Panc1 (cell line): ENCODE results near the gene NFIC. TPM values are rescaled to one million over a fixed set of nuclear protein-coding genes. Genes with fewer than 3 reads are reported as not detected.
"Not testable (repeated sequence)": the region's sequence is repeated elsewhere in the genome, so short reads cannot be mapped to it uniquely, and the experiment has no call there.

Experiments
- ATAC-seq: fragments of 200-7000 bp; cut with Tn5 transposase; 2 replicates; pipeline ENCODE4 v1.9.1; 2020; ENCODE audit warnings: mild to moderate bottlenecking, moderate library complexity
- BruUV-seq: library from RNA; stranded (reverse); fragments of 400-500 nt; replicated peaks from 2 replicates; lab custom pipeline; 2021; lab: Mats Ljungman, UMichigan
- CTCF ChIA-PET: fragments of 300-600 bp; sonication (Branson Sonifier 250); formaldehyde crosslinking; loops from one replicate; lab custom pipeline; 2022; ENCODE audit warnings: antibody characterized with exemption; lab: Charles Lee
- POLR2A ChIA-PET: fragments of 300-600 bp; sonication (Branson Sonifier 250); formaldehyde crosslinking; loops from one replicate; lab custom pipeline; 2022; ENCODE audit warnings: antibody characterized with exemption; lab: Charles Lee
- DNase-seq: peaks from one replicate; pipeline ENCODE4 v3.0.0-alpha.2; 2010; ENCODE audit warnings: low read depth, low spot score
- H3K27ac ChIP-seq: 2 replicates; pipeline ENCODE4 v1.5.1; 2011; ENCODE audit warnings: mild to moderate bottlenecking, low read length, inconsistent platforms
- H3K27me3 ChIP-seq: fragments of 200-500 bp; sonication (Bioruptor generic); 2 replicates; pipeline ENCODE4 v1.6.0; 2014; ENCODE audit warnings: low read length, inconsistent platforms; ENCODE audit not compliant: control insufficient read depth, insufficient read depth
- H3K36me3 ChIP-seq: fragments of 200-500 bp; sonication (Bioruptor generic); 2 replicates; pipeline ENCODE4 v1.5.1; 2014; ENCODE audit warnings: inconsistent platforms, mild to moderate bottlenecking, low read length, moderate library complexity; ENCODE audit not compliant: control insufficient read depth, insufficient read depth
- H3K4me1 ChIP-seq: 2 replicates; pipeline ENCODE4 v1.5.1; 2011; ENCODE audit warnings: inconsistent platforms, mild to moderate bottlenecking, low read length, moderate library complexity; ENCODE audit not compliant: control insufficient read depth, insufficient read depth
- H3K4me3 ChIP-seq, 2 experiments: 2 replicates each; pipeline ENCODE4 v1.5.1; 2011 to 2012; ENCODE audit warnings: low read depth in 2 of 2, low read length in 2 of 2, mild to moderate bottlenecking in 2 of 2, inconsistent platforms in 1 of 2, moderate library complexity in 1 of 2
- H3K9me3 ChIP-seq: fragments of 200-500 bp; sonication (Bioruptor generic); 2 replicates; pipeline ENCODE4 v1.5.1; 2014; ENCODE audit warnings: low read depth, mild to moderate bottlenecking, inconsistent platforms, low read length, moderate library complexity; ENCODE audit not compliant: control insufficient read depth, insufficient read depth
- POLR2AphosphoS5 ChIP-seq: IDR thresholded peaks from 2 replicates; pipeline ENCODE4 v1.6.1; 2012; ENCODE audit warnings: mild to moderate bottlenecking, low read depth, low read length, moderate library complexity
- SIN3A ChIP-seq: IDR thresholded peaks from 2 replicates; pipeline ENCODE4 v1.6.1; 2012; ENCODE audit warnings: low read depth, mild to moderate bottlenecking, low read length, moderate library complexity, borderline replicate concordance; ENCODE audit not compliant: insufficient read depth
- TCF7L2 ChIP-seq: IDR thresholded peaks from 2 replicates; pipeline ENCODE4 v1.6.1; 2011; ENCODE audit warnings: mild to moderate bottlenecking, low read depth, low read length, inconsistent platforms
- in situ Hi-C: cut with HindIII; loops from 2 replicates; pipeline ENCODE4 v1.10.0; 2016; ENCODE audit warnings: low sequenced_read_pairs, low pct_unique_long_range_greater_than_20kb
- intact Hi-C: fragments of 100-400 bp; cut with micrococcal nuclease; formaldehyde crosslinking; loops from one replicate; pipeline ENCODE4 v1.10.0; 2022; ENCODE audit not compliant: unreplicated experiment
- total RNA-seq: library from RNA; stranded (reverse); gene quantifications from one replicate; pipeline ENCODE4 v1.2.1, GENCODE V29; 2021; ENCODE audit not compliant: unreplicated experiment
- TF ChIP-seq, protein P1 (sequence below): fragments of 450-650 bp; IDR thresholded peaks from 2 replicates; pipeline ENCODE4 v1.5.1; 2017; ENCODE audit warnings: mild to moderate bottlenecking
- TF ChIP-seq, protein P2 (sequence below), 2 experiments: IDR thresholded peaks; 2 replicates each; pipeline ENCODE4 v1.6.1; 2011 to 2012; ENCODE audit warnings: low read depth in 2 of 2, control low read depth in 1 of 2, low read length in 1 of 2, mild to moderate bottlenecking in 1 of 2, moderate library complexity in 1 of 2; ENCODE audit not compliant: insufficient read depth in 1 of 2

NFIC gene
- total RNA-seq, 1 experiment from 2014 or later: 120 TPM

DNA sequence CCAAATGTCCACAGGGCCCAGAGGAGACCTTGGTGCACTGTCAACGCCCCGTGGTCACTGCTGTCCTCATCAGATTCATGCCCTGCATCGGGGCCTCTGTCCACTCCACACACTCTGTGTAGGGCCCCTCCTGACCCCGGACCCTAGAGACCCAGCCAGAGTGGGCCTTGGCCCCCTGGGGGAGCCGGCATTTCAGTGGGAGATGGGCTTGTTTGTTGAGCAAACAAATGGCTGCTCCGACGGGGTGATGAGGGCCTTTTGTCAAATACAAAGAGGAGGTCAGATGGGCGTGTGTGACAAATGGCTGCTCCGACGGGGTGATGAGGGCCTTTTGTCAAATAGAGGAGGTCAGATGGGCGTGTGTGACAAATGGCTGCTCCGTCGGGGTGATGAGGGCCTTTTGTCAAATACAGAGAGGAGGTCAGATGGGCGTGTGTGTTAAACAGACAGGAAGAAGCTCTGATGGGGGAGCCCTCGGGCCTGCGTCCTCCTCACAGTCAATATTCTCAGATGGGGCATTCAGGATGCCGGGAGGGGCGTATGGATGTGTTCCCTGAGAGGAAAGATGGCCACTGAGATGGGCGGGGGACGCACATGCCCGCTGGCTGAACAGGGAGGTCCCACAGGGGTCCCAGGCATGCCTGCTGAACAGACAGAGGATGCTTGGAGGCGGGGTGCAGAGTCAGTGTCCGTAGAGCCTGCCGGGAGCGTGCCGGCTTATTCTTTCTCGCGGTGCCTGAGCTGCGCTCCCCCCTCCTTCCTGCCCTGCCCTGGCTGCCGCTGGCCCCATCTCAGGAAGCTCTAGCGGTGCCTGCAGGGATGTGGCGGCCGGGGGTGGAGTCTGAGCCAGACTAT, 77.7 kb downstream of the NFIC start:
- no peaks in the 10 kb centered on the region for H3K36me3 ChIP-seq
- no TSS peak for BruUV-seq
- no peak for DNase-seq
- no peak overlapping the region for H3K27ac ChIP-seq
- ATAC-seq: no peak
- H3K9me3 ChIP-seq: no peaks in the 10 kb centered on the region
- intact Hi-C loops (no loop called here), in situ Hi-C loops (no loop called here)
- H3K4me3 ChIP-seq: no peak overlapping the region
- POLR2A ChIA-PET: no interaction called here
- TF ChIP-seq, protein P1, sequence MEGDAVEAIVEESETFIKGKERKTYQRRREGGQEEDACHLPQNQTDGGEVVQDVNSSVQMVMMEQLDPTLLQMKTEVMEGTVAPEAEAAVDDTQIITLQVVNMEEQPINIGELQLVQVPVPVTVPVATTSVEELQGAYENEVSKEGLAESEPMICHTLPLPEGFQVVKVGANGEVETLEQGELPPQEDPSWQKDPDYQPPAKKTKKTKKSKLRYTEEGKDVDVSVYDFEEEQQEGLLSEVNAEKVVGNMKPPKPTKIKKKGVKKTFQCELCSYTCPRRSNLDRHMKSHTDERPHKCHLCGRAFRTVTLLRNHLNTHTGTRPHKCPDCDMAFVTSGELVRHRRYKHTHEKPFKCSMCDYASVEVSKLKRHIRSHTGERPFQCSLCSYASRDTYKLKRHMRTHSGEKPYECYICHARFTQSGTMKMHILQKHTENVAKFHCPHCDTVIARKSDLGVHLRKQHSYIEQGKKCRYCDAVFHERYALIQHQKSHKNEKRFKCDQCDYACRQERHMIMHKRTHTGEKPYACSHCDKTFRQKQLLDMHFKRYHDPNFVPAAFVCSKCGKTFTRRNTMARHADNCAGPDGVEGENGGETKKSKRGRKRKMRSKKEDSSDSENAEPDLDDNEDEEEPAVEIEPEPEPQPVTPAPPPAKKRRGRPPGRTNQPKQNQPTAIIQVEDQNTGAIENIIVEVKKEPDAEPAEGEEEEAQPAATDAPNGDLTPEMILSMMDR: no peak
- TF ChIP-seq, protein P2, sequence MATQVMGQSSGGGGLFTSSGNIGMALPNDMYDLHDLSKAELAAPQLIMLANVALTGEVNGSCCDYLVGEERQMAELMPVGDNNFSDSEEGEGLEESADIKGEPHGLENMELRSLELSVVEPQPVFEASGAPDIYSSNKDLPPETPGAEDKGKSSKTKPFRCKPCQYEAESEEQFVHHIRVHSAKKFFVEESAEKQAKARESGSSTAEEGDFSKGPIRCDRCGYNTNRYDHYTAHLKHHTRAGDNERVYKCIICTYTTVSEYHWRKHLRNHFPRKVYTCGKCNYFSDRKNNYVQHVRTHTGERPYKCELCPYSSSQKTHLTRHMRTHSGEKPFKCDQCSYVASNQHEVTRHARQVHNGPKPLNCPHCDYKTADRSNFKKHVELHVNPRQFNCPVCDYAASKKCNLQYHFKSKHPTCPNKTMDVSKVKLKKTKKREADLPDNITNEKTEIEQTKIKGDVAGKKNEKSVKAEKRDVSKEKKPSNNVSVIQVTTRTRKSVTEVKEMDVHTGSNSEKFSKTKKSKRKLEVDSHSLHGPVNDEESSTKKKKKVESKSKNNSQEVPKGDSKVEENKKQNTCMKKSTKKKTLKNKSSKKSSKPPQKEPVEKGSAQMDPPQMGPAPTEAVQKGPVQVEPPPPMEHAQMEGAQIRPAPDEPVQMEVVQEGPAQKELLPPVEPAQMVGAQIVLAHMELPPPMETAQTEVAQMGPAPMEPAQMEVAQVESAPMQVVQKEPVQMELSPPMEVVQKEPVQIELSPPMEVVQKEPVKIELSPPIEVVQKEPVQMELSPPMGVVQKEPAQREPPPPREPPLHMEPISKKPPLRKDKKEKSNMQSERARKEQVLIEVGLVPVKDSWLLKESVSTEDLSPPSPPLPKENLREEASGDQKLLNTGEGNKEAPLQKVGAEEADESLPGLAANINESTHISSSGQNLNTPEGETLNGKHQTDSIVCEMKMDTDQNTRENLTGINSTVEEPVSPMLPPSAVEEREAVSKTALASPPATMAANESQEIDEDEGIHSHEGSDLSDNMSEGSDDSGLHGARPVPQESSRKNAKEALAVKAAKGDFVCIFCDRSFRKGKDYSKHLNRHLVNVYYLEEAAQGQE (IDR thresholded peaks at IDR 0.05; ENCODE audit: insufficient read depth in 1 of 2, low read depth in 2 of 2, low read length in 1 of 2): no peak
- TF ChIP-seq POLR2AphosphoS5 (no peak), TCF7L2 (no peak), SIN3A (no peak)
- CTCF ChIA-PET: no interaction called here
- no peaks in the 10 kb centered on the region for H3K4me1 ChIP-seq
- H3K27me3 ChIP-seq: no peaks in the 10 kb centered on the region

DNA sequence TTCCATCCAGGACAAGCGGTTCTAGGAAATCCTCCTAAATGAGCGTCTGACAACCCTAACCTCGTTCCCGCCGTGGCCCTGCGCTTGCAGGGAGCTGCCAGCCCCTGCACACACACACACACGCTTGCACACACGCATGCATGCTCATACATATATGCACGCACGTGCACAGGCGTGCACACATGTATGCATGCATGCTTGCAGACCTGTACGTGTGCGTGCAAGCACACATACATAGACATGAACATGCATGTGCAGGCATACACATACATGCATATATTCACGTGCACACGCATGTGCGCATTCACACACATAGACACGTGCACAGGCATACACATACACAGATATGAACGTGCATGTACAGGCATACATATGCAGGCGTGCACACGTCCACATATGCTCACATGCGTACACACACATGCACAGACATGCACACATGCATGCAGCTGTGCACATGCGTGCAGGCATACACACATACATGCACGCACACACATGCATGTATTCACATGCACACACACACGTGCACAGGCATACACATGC, 78.4 kb downstream of the NFIC start:
- in situ Hi-C loops (no loop called here), intact Hi-C loops (no loop called here)
- TF ChIP-seq, protein P1: no peak
- TF ChIP-seq SIN3A: no peak
- TF ChIP-seq, protein P2 (IDR thresholded peaks at IDR 0.05; ENCODE audit: insufficient read depth in 1 of 2, low read depth in 2 of 2, low read length in 1 of 2): no peak
- TF ChIP-seq POLR2AphosphoS5: no peak
- TF ChIP-seq TCF7L2: no peak
- Histone ChIP-seq H3K27me3 (no peaks in the 10 kb centered on the region), H3K9me3 (no peaks in the 10 kb centered on the region), H3K36me3 (no peaks in the 10 kb centered on the region), H3K4me3 (no peak overlapping the region), H3K4me1 (no peaks in the 10 kb centered on the region), H3K27ac (no peak overlapping the region)
- BruUV-seq: no TSS peak
- ChIA-PET POLR2A (no interaction called here), CTCF (no interaction called here)
- ATAC-seq (no peak), DNase-seq (no peak)

DNA sequence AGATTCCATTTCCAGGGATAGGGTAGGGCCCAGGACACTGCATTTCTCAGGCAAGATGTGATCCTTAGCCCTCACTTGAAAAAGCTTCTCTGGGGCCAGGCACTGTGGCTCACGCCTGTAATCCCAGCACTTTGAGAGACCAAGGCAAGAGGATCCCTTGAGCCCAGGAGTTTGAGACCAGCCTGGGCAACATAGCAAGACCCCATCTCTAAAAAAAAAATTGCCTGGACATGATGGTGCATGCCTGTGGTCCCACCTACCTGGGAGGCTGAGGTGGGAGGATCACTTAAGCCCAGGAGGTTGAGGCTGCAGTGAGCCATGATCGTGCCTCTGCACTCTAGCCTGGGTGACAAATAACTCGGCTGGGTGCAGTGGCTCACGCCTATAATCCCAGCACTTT, 80.3 kb downstream of the NFIC start:
- DNase-seq, in situ Hi-C loops, BruUV-seq, H3K9me3 ChIP-seq, H3K36me3 ChIP-seq, H3K4me1 ChIP-seq, POLR2A ChIA-PET, H3K4me3 ChIP-seq, H3K27me3 ChIP-seq, intact Hi-C loops, H3K27ac ChIP-seq, ATAC-seq, CTCF ChIA-PET: not testable (repeated sequence)
